MCF 10A (cell line): Measurements from ENCODE around the gene ALDH5A1. TPM values are rescaled to one million over a fixed set of nuclear protein-coding genes. Genes with fewer than 3 reads are reported as not detected.

ENCODE experiments used
- BruUV-seq: library from RNA; stranded (reverse); fragments of 400-500 nt; replicated peaks from 2 replicates; lab custom pipeline; 2021; lab: Mats Ljungman, UMichigan
- CTCF ChIA-PET: fragments of 300-600 bp; sonication (Branson Sonifier 250); formaldehyde crosslinking; extraction: SDS; loops from one replicate; lab custom pipeline; 2021; ENCODE audit warnings: antibody characterized with exemption, inconsistent platforms; lab: Yijun Ruan, JAX
- POLR2A ChIA-PET: fragments of 300-600, 350-650 bp; sonication (Branson Sonifier 250); formaldehyde crosslinking; extraction: SDS; loops from one replicate; lab custom pipeline; 2020; ENCODE audit warnings: antibody characterized with exemption, inconsistent platforms; lab: Yijun Ruan, JAX
- DNase-seq: peaks from one replicate; pipeline ENCODE4 v3.0.0-alpha.2; 2018; ENCODE audit not compliant: unreplicated experiment
- H3K27ac Mint-ChIP-seq: one replicate; pipeline ENCODE4 v1.8.0; 2022; ENCODE audit warnings: mild to moderate bottlenecking, low read depth, mixed read lengths; ENCODE audit not compliant: unreplicated experiment
- H3K27me3 Mint-ChIP-seq: one replicate; pipeline ENCODE4 v1.8.0; 2022; ENCODE audit warnings: mixed read lengths; ENCODE audit not compliant: insufficient read depth, unreplicated experiment
- H3K36me3 Mint-ChIP-seq: one replicate; pipeline ENCODE4 v1.8.0; 2022; ENCODE audit warnings: mild to moderate bottlenecking, moderate library complexity, mixed read lengths; ENCODE audit not compliant: insufficient read depth, unreplicated experiment
- H3K4me1 Mint-ChIP-seq: one replicate; pipeline ENCODE4 v1.8.0; 2022; ENCODE audit warnings: mixed read lengths; ENCODE audit not compliant: insufficient read depth, unreplicated experiment
- H3K4me3 Mint-ChIP-seq: one replicate; pipeline ENCODE4 v1.8.0; 2022; ENCODE audit warnings: mild to moderate bottlenecking, moderate library complexity, mixed read lengths; ENCODE audit not compliant: unreplicated experiment
- H3K9me3 Mint-ChIP-seq: one replicate; pipeline ENCODE4 v1.8.0; 2022; ENCODE audit warnings: mixed read lengths; ENCODE audit not compliant: unreplicated experiment
- CTCF ChIP-seq: fragments of 200-600 bp; IDR thresholded peaks from one replicate; pipeline ENCODE4 v1.8.0; 2022; ENCODE audit warnings: antibody characterized with exemption, mild to moderate bottlenecking; ENCODE audit not compliant: unreplicated experiment
- intact Hi-C: fragments of 100-400 bp; cut with micrococcal nuclease; formaldehyde crosslinking; loops from 2 replicates; pipeline ENCODE4 v1.14.1; 2022
- total RNA-seq: library from RNA; stranded (reverse); gene quantifications from 2 replicates; pipeline ENCODE4 v1.2.3, GENCODE V29; 2022

The ALDH5A1 gene
- total RNA-seq, 1 experiment from 2014 or later: 1.7 TPM

DNA sequence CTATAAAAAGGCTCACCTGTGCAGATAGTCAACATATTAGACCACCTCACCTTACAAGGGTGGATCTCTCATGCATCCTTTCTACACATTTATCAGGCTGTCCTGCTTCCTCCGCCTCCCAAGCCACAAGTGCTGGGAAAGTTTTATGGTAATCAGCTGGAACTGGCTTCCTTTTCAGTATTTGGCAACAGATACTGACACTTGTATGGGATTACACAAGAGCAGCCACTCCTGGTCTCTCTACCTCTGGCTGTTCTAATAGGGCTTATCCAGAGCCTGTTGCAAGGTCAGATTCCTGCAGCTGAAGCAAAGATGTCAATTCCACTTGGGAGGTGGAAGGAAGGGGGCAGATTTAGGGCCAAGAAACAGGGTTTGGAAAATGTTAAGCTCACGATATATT is 4.9 kb upstream of the ALDH5A1 start:
- Mint-ChIP-seq H3K4me3 (no peak overlapping the region), H3K9me3 (no peaks in the 10 kb centered on the region), H3K27me3 (no peaks in the 10 kb centered on the region), H3K27ac (peak overlapping the region; percentile 35), H3K4me1 (no peaks in the 10 kb centered on the region), H3K36me3 (no peaks in the 10 kb centered on the region)
- intact Hi-C loops: loop anchor here (10.0 kb wide), 1 partner anchor 55 kb away; no protein-coding TSS in a partner anchor
- no TSS peak for BruUV-seq
- peak; percentile 78 for DNase-seq
- CTCF ChIA-PET: interaction anchor here (0.6 to 1.9 kb wide), 6 partner anchors 26 to 317 kb away, joined by 3 to 7 read pairs (median 4); no protein-coding TSS in a partner anchor
- no peak for TF ChIP-seq CTCF
- POLR2A ChIA-PET: interaction anchor here (0.6 to 1.7 kb wide), 3 partner anchors 12 to 209 kb away, joined by 3 to 7 read pairs (median 4); no protein-coding TSS in a partner anchor

GRCh38 chr6:24490948-24491347 is 3.8 kb upstream of the ALDH5A1 start:
- no peak overlapping the region for H3K4me3 Mint-ChIP-seq
- ChIA-PET CTCF (interaction anchor here (0.7 to 1.7 kb wide), 3 partner anchors 30 to 156 kb away, joined by 3 to 7 read pairs (median 4); no protein-coding TSS in a partner anchor), POLR2A (interaction anchor here (1.7 kb wide), 1 partner anchor 13 kb away, joined by 7 read pairs; no protein-coding TSS in a partner anchor)
- intact Hi-C loops: loop anchor here (10.0 kb wide), 1 partner anchor 56 kb away; no protein-coding TSS in a partner anchor
- no peaks in the 10 kb centered on the region for H3K9me3 Mint-ChIP-seq
- H3K27me3 Mint-ChIP-seq: no peaks in the 10 kb centered on the region
- H3K36me3 Mint-ChIP-seq: no peaks in the 10 kb centered on the region
- no peak overlapping the region for H3K27ac Mint-ChIP-seq
- no peak for TF ChIP-seq CTCF
- no peaks in the 10 kb centered on the region for H3K4me1 Mint-ChIP-seq
- no TSS peak for BruUV-seq
- DNase-seq: no peak

DNA sequence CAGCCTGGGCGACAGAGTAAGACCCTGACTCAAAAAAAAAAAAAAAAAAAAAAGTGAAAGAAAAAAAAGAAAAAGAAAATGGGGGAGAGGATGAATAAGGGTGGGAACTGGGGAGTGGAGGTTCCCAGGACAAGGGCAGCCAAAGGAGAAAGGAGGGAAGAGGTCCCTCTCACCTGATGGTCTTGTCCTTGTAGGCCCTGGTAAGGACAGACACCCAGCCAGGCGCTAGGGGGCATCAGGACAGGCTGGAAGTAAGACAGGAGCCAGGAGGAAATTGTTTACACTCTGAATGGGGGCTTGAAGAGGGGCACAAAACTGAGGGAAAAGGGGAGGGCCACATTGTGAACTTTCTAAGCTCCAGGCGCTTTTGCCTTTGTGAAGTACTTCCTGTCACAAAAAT is 2.3 kb upstream of the ALDH5A1 start:
- CTCF ChIA-PET: interaction anchor here (1.2 kb wide), 1 partner anchor 19 kb away, joined by 3 read pairs; no protein-coding TSS in a partner anchor
- POLR2A ChIA-PET: no interaction called here
- Mint-ChIP-seq H3K27me3 (no peaks in the 10 kb centered on the region), H3K36me3 (no peaks in the 10 kb centered on the region), H3K4me1 (no peaks in the 10 kb centered on the region), H3K4me3 (no peak overlapping the region), H3K27ac (no peak overlapping the region), H3K9me3 (peaks cover 4% of the 10 kb centered on the region)
- intact Hi-C loops: loop anchor here (10.0 kb wide), 1 partner anchor 58 kb away; no protein-coding TSS in a partner anchor
- no peak for TF ChIP-seq CTCF
- BruUV-seq: no TSS peak
- no peak for DNase-seq

- Mint-ChIP-seq H3K4me3 (peak overlapping the region; percentile 69), H3K9me3 (peaks cover 10% of the 10 kb centered on the region), H3K36me3 (no peaks in the 10 kb centered on the region), H3K27me3 (no peaks in the 10 kb centered on the region), H3K27ac (no peak overlapping the region), H3K4me1 (no peaks in the 10 kb centered on the region)
- BruUV-seq: no TSS peak
- ChIA-PET CTCF (interaction anchor here (0.6 to 2.8 kb wide), 7 partner anchors 8 to 333 kb away, joined by 3 to 17 read pairs (median 5); no protein-coding TSS in a partner anchor), POLR2A (interaction anchor here (0.6 to 1.6 kb wide), 4 partner anchors 15 to 173 kb away, joined by 3 to 6 read pairs (median 4); partner anchors contain the start of genes ACOT13 and TDP2)
- no peak for TF ChIP-seq CTCF
- intact Hi-C loops: loop anchor here (10.0 kb wide), 1 partner anchor 59 kb away; no protein-coding TSS in a partner anchor
- no peak for DNase-seq
Measured at GRCh38 chr6:24493945-24494820, 586 bp upstream of the ALDH5A1 start.
